K562 (cell line): Measurements from ENCODE around the gene RNF144A. TPM values are rescaled to one million over a fixed set of nuclear protein-coding genes. Genes with fewer than 3 reads are reported as not detected.

ENCODE experiments used
- ATAC-seq: fragments of 200-7000 bp; cut with Tn5 transposase; 3 replicates; pipeline ENCODE4 v1.9.1; 2020; ENCODE audit warnings: moderate library complexity
- BruUV-seq: library from RNA; stranded (reverse); fragments of 400-500 nt; replicated peaks from 2 replicates; lab custom pipeline; 2021; lab: Mats Ljungman, UMichigan
- CTCF ChIA-PET: fragments of 300-600 bp; formaldehyde crosslinking; extraction: SDS; loops from one replicate; lab custom pipeline; 2021; ENCODE audit warnings: low intra/inter-chr PET ratio; lab: Yijun Ruan, JAX
- POLR2A ChIA-PET: fragments of 300-600, 350-650 bp; sonication (Branson Sonifier 250); formaldehyde crosslinking; extraction: SDS; loops from one replicate; lab custom pipeline; 2021; ENCODE audit warnings: antibody characterized with exemption, inconsistent platforms; lab: Yijun Ruan, JAX
- DNase-seq, 4 experiments: peaks; one replicate each; pipeline versions ENCODE4 v3.0.0 to v3.0.0-alpha.2; 2011 to 2018; ENCODE audit warnings: low spot score in 3 of 4, mixed read lengths in 3 of 4; ENCODE audit errors: extremely low read depth in 1 of 4
- FAIRE-seq: peaks from 2 replicates; lab custom pipeline; 2011; peaks lifted over from hg19 to GRCh38; lab: Jason Lieb, UNC
- H2AFZ ChIP-seq: 2 replicates; pipeline ENCODE4 v1.6.0; 2011; ENCODE audit warnings: low read depth, low read length, control low read depth, inconsistent platforms
- H3K27ac ChIP-seq: fragments of 200-600 bp; 3 replicates; pipeline ENCODE4 v1.8.0; 2011; ENCODE audit warnings: low read depth, mild to moderate bottlenecking, control low read depth, inconsistent platforms, low read length, moderate library complexity, mixed read lengths; ENCODE audit errors: extremely low read depth
- H3K27me3 ChIP-seq, 2 experiments: fragments of 300-600 bp in 1 of 2; 2 replicates in 1 of 2; 3 replicates in 1 of 2; pipeline versions ENCODE4 v1.6.0 to v1.8.0; 2011; ENCODE audit warnings: inconsistent platforms in 2 of 2, low read length in 2 of 2, mild to moderate bottlenecking in 1 of 2, mixed read lengths in 1 of 2, moderate library complexity in 1 of 2; ENCODE audit not compliant: control insufficient read depth in 2 of 2, insufficient read depth in 2 of 2
- H3K36me3 ChIP-seq: fragments of 300-600 bp; 3 replicates; pipeline ENCODE4 v1.8.0; 2011; ENCODE audit warnings: mild to moderate bottlenecking, low read length, inconsistent platforms; ENCODE audit not compliant: control insufficient read depth, insufficient read depth
- H3K4me1 ChIP-seq, 2 experiments: fragments of 200-600 bp in 1 of 2; replicated peaks in 1 of 2; 2 replicates in 1 of 2; 3 replicates in 1 of 2; pipeline versions ENCODE4 v1.5.1 to v1.8.0; 2011; ENCODE audit warnings: inconsistent platforms in 2 of 2, low read length in 2 of 2, mild to moderate bottlenecking in 1 of 2, mixed read lengths in 1 of 2, moderate library complexity in 1 of 2; ENCODE audit not compliant: control insufficient read depth in 2 of 2, insufficient read depth in 2 of 2
- H3K4me2 ChIP-seq: 2 replicates; pipeline ENCODE4 v1.6.1; 2011; ENCODE audit warnings: low read length, control low read depth, inconsistent platforms, mixed read lengths; ENCODE audit not compliant: insufficient read depth
- H3K4me3 ChIP-seq: fragments of 200-600 bp; sonication (generic), shearing (Covaris generic); 2 replicates; pipeline ENCODE4 v1.5.1; 2016; ENCODE audit warnings: control low read depth, inconsistent platforms
- H3K79me2 ChIP-seq: fragments of 200-600 bp; 3 replicates; pipeline ENCODE4 v1.8.0; 2011; ENCODE audit warnings: low read length, inconsistent platforms; ENCODE audit not compliant: control insufficient read depth, insufficient read depth
- H3K9ac ChIP-seq, 2 experiments: 2 replicates each; pipeline versions ENCODE4 v1.6.0 to v1.6.1; 2011; ENCODE audit warnings: low read depth in 2 of 2, low read length in 2 of 2, control low read depth in 1 of 2, inconsistent platforms in 1 of 2, mild to moderate bottlenecking in 1 of 2, mixed read lengths in 1 of 2; ENCODE audit not compliant: insufficient read depth in 1 of 2
- H3K9me1 ChIP-seq: one replicate; pipeline ENCODE4 v1.6.0; 2011; ENCODE audit warnings: inconsistent platforms, mild to moderate bottlenecking, low read length, moderate library complexity; ENCODE audit not compliant: control insufficient read depth, insufficient read depth
- H3K9me3 ChIP-seq: replicated peaks from 2 replicates; pipeline ENCODE4 v1.5.1; 2011; ENCODE audit warnings: low read depth, low read length, inconsistent platforms; ENCODE audit not compliant: control insufficient read depth, insufficient read depth
- H4K20me1 ChIP-seq: replicated peaks from 2 replicates; pipeline ENCODE4 v1.6.1; 2011; ENCODE audit warnings: low read length, inconsistent platforms, mixed read lengths; ENCODE audit not compliant: control insufficient read depth, insufficient read depth
- ATF4 ChIP-seq: fragments of 450-650 bp; formaldehyde crosslinking; IDR thresholded peaks from 2 replicates; pipeline ENCODE4 v1.4.0; 2022; ENCODE audit warnings: mild to moderate bottlenecking, moderate library complexity
- CEBPZ ChIP-seq: fragments of 150-350 bp; IDR thresholded peaks from 2 replicates; pipeline ENCODE4 v1.6.1; 2014; ENCODE audit warnings: low read depth, mild to moderate bottlenecking, low read length, borderline replicate concordance
- CHD2 ChIP-seq: IDR thresholded peaks from 2 replicates; pipeline ENCODE4 v1.6.1; 2011; ENCODE audit warnings: low read depth, low read length
- HSF4 ChIP-seq: fragments of 250-450 bp; sonication (Bioruptor Pico); IDR thresholded peaks from 2 replicates; pipeline ENCODE4 v2.1.2; 2022; ENCODE audit warnings: mild to moderate bottlenecking, moderate library complexity, borderline replicate concordance
- MTA3 ChIP-seq: fragments of 450-650 bp; formaldehyde crosslinking; IDR thresholded peaks from 2 replicates; pipeline ENCODE4 v1.6.1; 2017; ENCODE audit warnings: mild to moderate bottlenecking, borderline replicate concordance
- NR2C2 ChIP-seq, 2 experiments: fragments of 200-800 bp in 1 of 2; sonication (Bioruptor generic) in 1 of 2; sonication (generic) in 1 of 2; formaldehyde crosslinking in 1 of 2; IDR thresholded peaks; 2 replicates each; pipeline versions ENCODE4 v1.6.1 to v1.8.0; 2016 to 2022; ENCODE audit warnings: mild to moderate bottlenecking in 1 of 2, missing compliant biosample characterization in 1 of 2, missing genetic modification characterization in 1 of 2, missing genetic modification reagents in 1 of 2
- PML ChIP-seq: IDR thresholded peaks from 2 replicates; pipeline ENCODE4 v1.6.1; 2012; ENCODE audit warnings: low read length, inconsistent platforms
- SUPT5H ChIP-seq: fragments of 450-650 bp; IDR thresholded peaks from 2 replicates; pipeline ENCODE4 v1.6.1; 2016
- THAP7 ChIP-seq: fragments of 250-450 bp; sonication (Bioruptor Pico); IDR thresholded peaks from 2 replicates; pipeline ENCODE4 v1.5.0; 2021
- THRB ChIP-seq: fragments of 450-650 bp; formaldehyde crosslinking; conservative IDR thresholded peaks from 2 replicates; pipeline ENCODE4 v1.4.0; 2022; ENCODE audit warnings: mild to moderate bottlenecking, missing genetic modification characterization
- TRIM28 ChIP-seq: fragments of 450-650 bp; IDR thresholded peaks from 2 replicates; pipeline ENCODE4 v1.6.1; 2017
- U2AF1 ChIP-seq: fragments of 200-400 bp; formaldehyde crosslinking; optimal IDR thresholded peaks from 2 replicates; pipeline ENCODE3; 2017; ENCODE audit warnings: mild to moderate bottlenecking, low read depth, low read length, moderate library complexity
- YY1 ChIP-seq, 3 experiments: IDR thresholded peaks; 2 replicates each; pipeline ENCODE4 v1.6.1; 2011; ENCODE audit warnings: low read length in 2 of 3, mild to moderate bottlenecking in 2 of 3, moderate library complexity in 2 of 3, borderline replicate concordance in 1 of 3, control low read depth in 1 of 3, low read depth in 1 of 3; ENCODE audit not compliant: insufficient read depth in 3 of 3, insufficient replicate concordance in 2 of 3, control insufficient read depth in 1 of 3, insufficient read length in 1 of 3; ENCODE audit errors: extremely low read depth in 1 of 3
- ZNF316 ChIP-seq: fragments of 450-650 bp; IDR thresholded peaks from 2 replicates; pipeline ENCODE4 v1.6.1; 2016
- ZNF444 ChIP-seq: fragments of 250-450 bp; sonication (Bioruptor Pico); IDR thresholded peaks from 2 replicates; pipeline ENCODE4 v1.4.0; 2020; ENCODE audit warnings: mild to moderate bottlenecking, moderate library complexity
- ZNF57 ChIP-seq: fragments of 450-650 bp; formaldehyde crosslinking; IDR thresholded peaks from 2 replicates; pipeline ENCODE4 v1.4.0; 2020; ENCODE audit warnings: mild to moderate bottlenecking, moderate library complexity
- ZNF764 ChIP-seq: fragments of 250-450 bp; sonication (Bioruptor Pico); IDR thresholded peaks from 2 replicates; pipeline ENCODE4 v1.4.0; 2020; ENCODE audit warnings: low read depth, mild to moderate bottlenecking, moderate library complexity
- WGBS: fragments of 100-300 bp; shearing (Covaris generic); methylation state at CpG from one replicate; pipeline ENCODE4 v1.1.6; 2016; ENCODE audit warnings: low coverage, mixed read lengths; ENCODE audit not compliant: insufficient coverage; ENCODE audit errors: missing lambda C conversion rate; 5-methylcytosine and 5-hydroxymethylcytosine counted together
- in situ Hi-C: fragments of 300-500 bp; cut with MboI; formaldehyde crosslinking; loops from 4 replicates; pipeline ENCODE4 v1.15.0; 2018; ENCODE audit warnings: inconsistent platforms, mixed read lengths
- intact Hi-C: fragments of 100-400 bp; cut with micrococcal nuclease; formaldehyde crosslinking; loops from 2 replicates; pipeline ENCODE4 v1.14.2; 2022
- polyA plus RNA-seq, 8 experiments: library from polyadenylated mRNA; depleted of rRNA in 4 of 8; stranded (reverse) in 5 of 8; unstranded in 3 of 8; fragments of >200 nt; fragmentation: Nextera tagmentation in 2 of 8; fragmentation: Illumina TruSeq in 1 of 8; extraction: Ambion mirVana in 2 of 8; extraction: Trizol in 1 of 8; gene quantifications; 2 replicates each; pipeline versions ENCODE4 v1.2.1 to v1.2.3, GENCODE V29; 2011 to 2014; ENCODE audit warnings: inconsistent platforms in 1 of 8, missing spikeins in 1 of 8
- total RNA-seq, 7 experiments: library from RNA; depleted of rRNA in 6 of 7; stranded (reverse); fragments of >200 nt in 6 of 7; fragmentation: Illumina TruSeq in 2 of 7; extraction: Trizol in 2 of 7; gene quantifications; 2 replicates each; pipeline versions ENCODE4 v1.2.1 to v1.2.3, GENCODE V29; 2011 to 2021; ENCODE audit warnings: low replicate concordance in 1 of 7

RNF144A gene
- total and polyA plus RNA-seq, 9 of the 15 experiments (the other 6 are each of a cell fraction or from before 2014, with no cell fraction given) = 0.96 to 11.3 (median 6.2) TPM

- FAIRE-seq = no peak
- in situ Hi-C loops (no loop called here), intact Hi-C loops (no loop called here)
- Histone ChIP-seq H3K27me3 (no peaks in the 10 kb centered on the region), H3K79me2 (no peaks in the 10 kb centered on the region), H2AFZ (no peak overlapping the region), H3K9ac (no peak overlapping the region), H3K36me3 (no peaks in the 10 kb centered on the region), H3K9me3 (no peaks in the 10 kb centered on the region), H3K9me1 (peaks cover 3% of the 10 kb centered on the region), H3K4me2 (no peak overlapping the region), H4K20me1 (peaks cover 12% of the 10 kb centered on the region; the same call in 1 of the 2 replicates), H3K27ac (no peak overlapping the region), H3K4me3 (no peak overlapping the region), H3K4me1 (peaks cover 0 to 4% of the 10 kb centered on the region in 2 experiments; a peak in 1 of 5 replicates)
- WGBS = 45% methylated on average over 3 of the region's 3 CpGs
- ChIA-PET CTCF (no interaction called here), POLR2A (interaction anchor here (1.1 kb wide), 1 partner anchor 9 kb away, joined by 4 read pairs; no protein-coding TSS in a partner anchor)
- no TSS peak for BruUV-seq
- ATAC-seq = no peak
- DNase-seq = no peak
- no peak for TF ChIP-seq THRB (CRISPR knock-in tag)
- no peak for TF ChIP-seq MTA3
- TF ChIP-seq CHD2 = no peak
- no peak for TF ChIP-seq U2AF1
- no peak for TF ChIP-seq ZNF444 (CRISPR knock-in tag)
- TF ChIP-seq ATF4 (CRISPR knock-in tag) = no peak
- TF ChIP-seq CEBPZ = no peak
- TF ChIP-seq ZNF764 (CRISPR knock-in tag) = no peak
- no peak for TF ChIP-seq SUPT5H
- TF ChIP-seq HSF4 (CRISPR knock-in tag) = no peak
- TF ChIP-seq NR2C2 (CRISPR knock-in tag; IDR thresholded peaks at IDR 0.05) = no peak
- TF ChIP-seq NR2C2 (tag; IDR thresholded peaks at IDR 0.05) = no peak
- TF ChIP-seq YY1 (IDR thresholded peaks at IDR 0.05; ENCODE audit: borderline replicate concordance in 1 of 3, control insufficient read depth in 1 of 3, extremely low read depth in 1 of 3, insufficient read depth in 3 of 3, insufficient read length in 1 of 3, insufficient replicate concordance in 2 of 3, low read depth in 1 of 3, low read length in 2 of 3) = no peak
- no peak for TF ChIP-seq TRIM28
- TF ChIP-seq ZNF57 (CRISPR knock-in tag) = no peak
- no peak for TF ChIP-seq THAP7 (CRISPR knock-in tag)
- TF ChIP-seq PML = no peak
- TF ChIP-seq ZNF316 = no peak
Observed at GRCh38 chr2:6927753-6928152, 10.5 kb downstream of the RNF144A start.
